Upper lobe of left lung (tissue), 6 donors: ENCODE data around the gene RNF213. TPM values are rescaled to one million over a fixed set of nuclear protein-coding genes. Genes with fewer than 3 reads are reported as not detected.

Source experiments
- ATAC-seq, 2 donors: fragments of 200-7000 bp; cut with Tn5 transposase; one replicate each; pipeline ENCODE4 v1.9.1; 2022; ENCODE audit warnings: mild to moderate bottlenecking in 2 of 2, moderate library complexity in 2 of 2; ENCODE audit not compliant: low FRiP score in 2 of 2
- DNase-seq, 2 donors: peaks; one replicate each; pipeline ENCODE4 v3.0.0-alpha.2; 2019 to 2020
- H3K27ac ChIP-seq, 4 donors: fragments of 200-600 bp; sonication (generic); one replicate each; pipeline ENCODE4 v1.5.1; 2016 to 2019
- H3K27me3 ChIP-seq, 4 donors: fragments of 200-600 bp; sonication (generic); one replicate each; pipeline ENCODE4 v1.5.1; 2017 to 2019
- H3K36me3 ChIP-seq, 4 donors: fragments of 200-600 bp; sonication (generic); one replicate each; pipeline ENCODE4 v1.5.1; 2016 to 2019
- H3K4me1 ChIP-seq, 4 donors: fragments of 200-600 bp; sonication (generic); one replicate each; pipeline ENCODE4 v1.5.1; 2018 to 2019
- H3K4me3 ChIP-seq, 4 donors: fragments of 200-600 bp; sonication (generic); one replicate each; pipeline ENCODE4 v1.5.1; 2017 to 2019; ENCODE audit warnings: mild to moderate bottlenecking in 2 of 4, moderate library complexity in 1 of 4
- H3K9me3 ChIP-seq, 4 donors: fragments of 200-600 bp; sonication (generic); one replicate each; pipeline ENCODE4 v1.5.1; 2018 to 2019
- EP300 ChIP-seq, 4 donors: sonication (generic); formaldehyde crosslinking; IDR thresholded peaks; one replicate each; pipeline ENCODE4 v1.5.1; 2017; ENCODE audit warnings: antibody characterized with exemption in 4 of 4, control low read depth in 2 of 4
- POLR2A ChIP-seq, 4 donors: fragments of 450-650 bp; IDR thresholded peaks; one replicate each; pipeline ENCODE4 v1.5.1; 2016 to 2017; ENCODE audit warnings: antibody characterized with exemption in 4 of 4, mild to moderate bottlenecking in 2 of 4
- POLR2AphosphoS5 ChIP-seq, 2 donors: sonication (generic); formaldehyde crosslinking; IDR thresholded peaks; one replicate each; pipeline ENCODE4 v1.5.1; 2017; ENCODE audit warnings: antibody characterized with exemption in 2 of 2
- WGBS, 2 donors: methylation state at CpG; one replicate each; pipeline ENCODE4 v1.1.5; 2017 to 2018; 5-methylcytosine and 5-hydroxymethylcytosine counted together
- total RNA-seq, 6 donors: library from RNA; depleted of rRNA in 4 of 6; stranded (reverse); fragments of >200 nt in 4 of 6; gene quantifications; one replicate each; pipeline versions ENCODE4 v1.1.0 to v1.2.1, GENCODE V29; 2016 to 2021
- TF ChIP-seq, protein P1 (sequence below), 6 experiments: fragments of 450-650 bp in 4 of 6; fragments of 200-600 bp in 2 of 6; sonication (generic) in 2 of 6; IDR thresholded peaks; one replicate each; pipeline ENCODE4 v1.5.1; 2016 to 2019; ENCODE audit warnings: antibody characterized with exemption in 6 of 6
- donor health status: DM: no; HTN: no; CAD: no; lungs with moderate emphysema.
- donor health status: DM: no; HTN: yes; CAD: no; lungs with severe emphysema.

RNF213 gene
- total RNA-seq, 6 donors from 2014 or later: 135 to 619 (median 207) TPM

DNA sequence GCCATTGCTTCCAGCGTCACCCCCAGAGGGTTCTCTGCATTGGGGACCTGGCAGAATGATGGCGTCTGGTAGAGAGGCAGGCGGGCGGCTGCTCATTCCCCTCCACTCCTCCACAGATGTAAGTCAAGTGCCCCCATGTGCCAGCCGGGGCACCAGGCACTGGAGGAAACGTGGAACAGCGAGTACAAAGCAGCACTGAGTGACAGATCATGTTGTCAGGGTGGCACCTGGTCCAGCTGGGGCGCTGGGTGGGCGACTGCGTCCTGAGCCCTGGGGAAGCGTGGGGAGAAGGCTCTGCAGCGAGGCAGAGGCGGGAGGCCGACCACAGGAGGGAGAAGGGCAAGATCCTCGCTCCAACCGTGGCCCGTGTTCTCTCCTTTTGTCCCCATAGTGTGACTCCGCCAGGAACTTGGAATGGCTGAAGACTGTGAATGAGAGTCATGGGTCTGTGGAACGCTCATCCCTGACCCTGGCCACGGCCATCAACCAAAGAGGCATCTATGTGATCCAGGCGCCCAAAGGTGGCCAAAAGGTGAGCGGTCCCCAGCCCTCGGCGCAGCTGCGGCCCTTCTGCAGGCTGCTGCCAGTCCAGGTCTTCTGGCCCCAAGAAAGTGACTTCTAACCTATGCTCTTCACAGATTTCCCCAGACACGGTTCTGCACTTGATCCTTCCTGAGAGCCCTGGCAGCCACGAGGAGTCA, 76.7 kb downstream of the RNF213 start:
- H3K4me3 ChIP-seq: no peak overlapping the region
- ATAC-seq (no peak), DNase-seq (no peak)
- TF ChIP-seq, protein P1, sequence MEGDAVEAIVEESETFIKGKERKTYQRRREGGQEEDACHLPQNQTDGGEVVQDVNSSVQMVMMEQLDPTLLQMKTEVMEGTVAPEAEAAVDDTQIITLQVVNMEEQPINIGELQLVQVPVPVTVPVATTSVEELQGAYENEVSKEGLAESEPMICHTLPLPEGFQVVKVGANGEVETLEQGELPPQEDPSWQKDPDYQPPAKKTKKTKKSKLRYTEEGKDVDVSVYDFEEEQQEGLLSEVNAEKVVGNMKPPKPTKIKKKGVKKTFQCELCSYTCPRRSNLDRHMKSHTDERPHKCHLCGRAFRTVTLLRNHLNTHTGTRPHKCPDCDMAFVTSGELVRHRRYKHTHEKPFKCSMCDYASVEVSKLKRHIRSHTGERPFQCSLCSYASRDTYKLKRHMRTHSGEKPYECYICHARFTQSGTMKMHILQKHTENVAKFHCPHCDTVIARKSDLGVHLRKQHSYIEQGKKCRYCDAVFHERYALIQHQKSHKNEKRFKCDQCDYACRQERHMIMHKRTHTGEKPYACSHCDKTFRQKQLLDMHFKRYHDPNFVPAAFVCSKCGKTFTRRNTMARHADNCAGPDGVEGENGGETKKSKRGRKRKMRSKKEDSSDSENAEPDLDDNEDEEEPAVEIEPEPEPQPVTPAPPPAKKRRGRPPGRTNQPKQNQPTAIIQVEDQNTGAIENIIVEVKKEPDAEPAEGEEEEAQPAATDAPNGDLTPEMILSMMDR (IDR thresholded peaks at IDR 0.05): no peak
- TF ChIP-seq POLR2A (IDR thresholded peaks at IDR 0.05) (no peak), POLR2AphosphoS5 (IDR thresholded peaks at IDR 0.05) (no peak), EP300 (IDR thresholded peaks at IDR 0.05) (no peak)
- H3K27me3 ChIP-seq: no peaks in the 10 kb centered on the region
- H3K36me3 ChIP-seq: peaks cover 74 to 99% (median 95%) of the 10 kb centered on the region in 4 donors
- H3K27ac ChIP-seq: no peak overlapping the region
- 89 to 91% methylated on average over 21 to 27 of the region's 27 CpGs for WGBS, 2 donors
- no peaks in the 10 kb centered on the region for H3K9me3 ChIP-seq
- no peaks in the 10 kb centered on the region for H3K4me1 ChIP-seq

DNA sequence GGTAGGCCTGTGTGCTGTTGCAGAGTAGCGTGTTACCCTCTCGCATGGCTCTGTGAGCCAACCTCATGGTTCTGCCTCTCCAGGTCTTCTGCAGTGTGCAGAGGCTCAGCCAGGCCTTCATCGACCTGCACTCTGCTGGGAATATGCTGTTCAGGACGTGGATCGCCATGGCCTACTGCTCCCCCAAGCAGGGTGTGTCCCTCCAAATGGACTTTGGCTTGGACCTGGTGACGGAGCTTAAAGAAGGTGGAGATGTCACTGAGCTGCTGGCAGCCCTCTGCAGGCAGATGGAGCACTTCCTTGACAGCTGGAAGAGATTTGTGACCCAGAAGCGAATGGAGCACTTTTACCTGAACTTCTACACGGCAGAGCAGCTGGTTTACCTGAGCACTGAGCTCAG, 78.5 kb downstream of the RNF213 start:
- Histone ChIP-seq H3K4me3 (no peak overlapping the region), H3K27me3 (no peaks in the 10 kb centered on the region), H3K4me1 (no peaks in the 10 kb centered on the region), H3K36me3 (peaks cover 79 to 99% (median 93%) of the 10 kb centered on the region in 4 donors), H3K27ac (no peak overlapping the region), H3K9me3 (no peaks in the 10 kb centered on the region)
- TF ChIP-seq, protein P1 (IDR thresholded peaks at IDR 0.05): no peak
- TF ChIP-seq POLR2A (IDR thresholded peaks at IDR 0.05) (no peak), POLR2AphosphoS5 (IDR thresholded peaks at IDR 0.05) (no peak), EP300 (IDR thresholded peaks at IDR 0.05) (no peak)
- DNase-seq (no peak), ATAC-seq (no peak)
- 82 to 93% methylated on average over 7 to 8 of the region's 8 CpGs for WGBS, 2 donors

DNA sequence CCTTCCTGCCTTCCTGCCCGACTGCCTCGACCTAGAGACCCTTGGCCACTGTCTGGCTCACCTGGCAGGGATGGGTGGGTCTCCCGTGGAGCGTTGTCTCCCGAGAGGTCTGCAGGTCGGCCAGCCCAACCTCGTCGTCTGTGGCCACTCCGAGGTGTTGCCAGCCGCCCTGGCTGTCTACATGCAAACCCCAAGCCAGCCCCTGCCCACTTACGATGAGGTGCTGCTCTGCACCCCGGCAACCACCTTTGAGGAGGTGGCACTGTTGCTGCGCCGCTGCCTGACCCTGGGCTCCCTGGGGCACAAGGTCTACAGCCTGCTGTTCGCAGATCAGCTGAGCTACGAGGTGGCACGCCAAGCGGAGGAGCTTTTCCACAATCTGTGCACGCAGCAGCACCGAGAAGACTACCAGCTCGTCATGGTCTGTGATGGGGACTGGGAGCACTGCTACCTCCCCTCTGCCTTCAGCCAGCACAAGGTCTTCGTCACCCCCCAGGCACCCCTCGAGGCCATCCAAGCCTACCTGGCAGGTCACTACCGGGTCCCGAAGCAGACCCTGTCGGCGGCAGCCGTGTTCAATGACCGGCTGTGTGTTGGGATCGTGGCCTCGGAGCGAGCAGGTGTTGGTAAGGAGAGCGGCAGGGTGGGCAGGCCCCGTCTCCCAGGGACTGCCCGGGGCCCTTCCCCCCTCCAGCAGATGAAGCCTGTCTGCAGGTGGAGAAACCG, 79.2 kb downstream of the RNF213 start:
- peak in 1 of 2 donors; percentile 70 for DNase-seq
- peaks cover 82 to 99% (median 93%) of the 10 kb centered on the region in 4 donors for H3K36me3 ChIP-seq
- peak; percentile 5 to 8 for ATAC-seq
- TF ChIP-seq EP300 (IDR thresholded peaks at IDR 0.05) (no peak), POLR2A (IDR thresholded peaks at IDR 0.05) (no peak), POLR2AphosphoS5 (IDR thresholded peaks at IDR 0.05) (no peak)
- TF ChIP-seq, protein P1 (IDR thresholded peaks at IDR 0.05): no peak
- WGBS, 2 donors: 90 to 94% methylated on average over 18 to 36 of the region's 36 CpGs
- no peaks in the 10 kb centered on the region for H3K4me1 ChIP-seq
- H3K4me3 ChIP-seq: no peak overlapping the region
- no peaks in the 10 kb centered on the region for H3K9me3 ChIP-seq
- no peak overlapping the region for H3K27ac ChIP-seq
- no peaks in the 10 kb centered on the region for H3K27me3 ChIP-seq

DNA sequence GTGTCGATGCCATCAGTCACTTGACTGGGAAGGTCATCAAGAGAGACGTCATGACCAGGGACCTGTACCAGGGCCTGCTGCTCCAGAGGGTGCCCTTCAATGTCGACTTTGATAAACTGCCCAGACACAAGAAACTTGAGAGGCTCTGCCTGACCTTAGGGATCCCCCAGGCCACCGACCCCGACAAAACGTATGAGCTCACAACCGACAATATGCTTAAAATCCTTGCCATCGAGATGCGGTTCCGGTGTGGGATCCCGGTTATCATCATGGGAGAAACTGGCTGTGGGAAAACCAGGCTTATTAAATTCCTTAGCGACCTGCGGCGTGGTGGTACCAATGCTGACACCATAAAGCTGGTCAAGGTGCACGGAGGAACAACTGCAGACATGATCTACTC, 84.7 kb downstream of the RNF213 start:
- Histone ChIP-seq H3K27me3 (no peaks in the 10 kb centered on the region), H3K9me3 (no peaks in the 10 kb centered on the region), H3K27ac (no peak overlapping the region), H3K36me3 (peaks cover 77 to 99% (median 93%) of the 10 kb centered on the region in 4 donors), H3K4me3 (no peak overlapping the region), H3K4me1 (no peaks in the 10 kb centered on the region)
- no peak for TF ChIP-seq POLR2AphosphoS5 (IDR thresholded peaks at IDR 0.05)
- TF ChIP-seq, protein P1 (IDR thresholded peaks at IDR 0.05): no peak
- DNase-seq (no peak), ATAC-seq (no peak)
- 94 to 99% methylated on average over 15 of the region's 15 CpGs for WGBS, 2 donors
